GM12873 (cell line): ENCODE data around the gene TSPAN9.

Experiments
- TF ChIP-seq, protein P1 (sequence below): IDR thresholded peaks from 2 replicates; pipeline ENCODE4 v1.5.1; 2012; ENCODE audit warnings: low read depth, mild to moderate bottlenecking, moderate library complexity, low read length, control low read depth; ENCODE audit not compliant: insufficient read depth; ENCODE audit errors: missing control alignments

Gene TSPAN9

GRCh38 chr12:3250576-3250975, 173.4 kb downstream of the TSPAN9 start:
- TF ChIP-seq, protein P1, sequence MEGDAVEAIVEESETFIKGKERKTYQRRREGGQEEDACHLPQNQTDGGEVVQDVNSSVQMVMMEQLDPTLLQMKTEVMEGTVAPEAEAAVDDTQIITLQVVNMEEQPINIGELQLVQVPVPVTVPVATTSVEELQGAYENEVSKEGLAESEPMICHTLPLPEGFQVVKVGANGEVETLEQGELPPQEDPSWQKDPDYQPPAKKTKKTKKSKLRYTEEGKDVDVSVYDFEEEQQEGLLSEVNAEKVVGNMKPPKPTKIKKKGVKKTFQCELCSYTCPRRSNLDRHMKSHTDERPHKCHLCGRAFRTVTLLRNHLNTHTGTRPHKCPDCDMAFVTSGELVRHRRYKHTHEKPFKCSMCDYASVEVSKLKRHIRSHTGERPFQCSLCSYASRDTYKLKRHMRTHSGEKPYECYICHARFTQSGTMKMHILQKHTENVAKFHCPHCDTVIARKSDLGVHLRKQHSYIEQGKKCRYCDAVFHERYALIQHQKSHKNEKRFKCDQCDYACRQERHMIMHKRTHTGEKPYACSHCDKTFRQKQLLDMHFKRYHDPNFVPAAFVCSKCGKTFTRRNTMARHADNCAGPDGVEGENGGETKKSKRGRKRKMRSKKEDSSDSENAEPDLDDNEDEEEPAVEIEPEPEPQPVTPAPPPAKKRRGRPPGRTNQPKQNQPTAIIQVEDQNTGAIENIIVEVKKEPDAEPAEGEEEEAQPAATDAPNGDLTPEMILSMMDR, result no peak

DNA sequence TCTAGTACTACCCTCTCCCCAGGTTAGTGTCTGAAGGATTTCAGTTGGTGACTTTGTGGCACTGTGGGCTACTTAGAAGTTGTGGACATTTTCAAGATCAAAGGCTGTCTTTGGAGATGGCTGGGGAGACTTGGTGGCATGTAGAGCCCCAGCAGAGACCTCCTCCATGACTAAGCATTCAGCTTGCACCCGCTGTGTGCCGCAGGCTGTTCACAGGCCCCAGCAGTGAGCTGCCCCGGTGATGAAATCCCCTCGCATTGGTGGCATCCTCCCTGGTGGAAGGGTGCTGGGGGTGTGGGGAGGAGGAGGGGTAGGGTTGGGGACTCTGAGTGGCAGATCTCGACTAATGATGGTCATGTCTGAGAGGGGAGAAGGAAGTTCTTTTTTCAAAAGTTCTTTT, 173.9 kb downstream of the TSPAN9 start:
- TF ChIP-seq, protein P1, result no peak

GRCh38 chr12:3251691-3252090, 174.5 kb downstream of the TSPAN9 start:
- TF ChIP-seq, protein P1, result no peak

GRCh38 chr12:3252450-3252891, 175.3 kb downstream of the TSPAN9 start:
- TF ChIP-seq, protein P1, result no peak

DNA sequence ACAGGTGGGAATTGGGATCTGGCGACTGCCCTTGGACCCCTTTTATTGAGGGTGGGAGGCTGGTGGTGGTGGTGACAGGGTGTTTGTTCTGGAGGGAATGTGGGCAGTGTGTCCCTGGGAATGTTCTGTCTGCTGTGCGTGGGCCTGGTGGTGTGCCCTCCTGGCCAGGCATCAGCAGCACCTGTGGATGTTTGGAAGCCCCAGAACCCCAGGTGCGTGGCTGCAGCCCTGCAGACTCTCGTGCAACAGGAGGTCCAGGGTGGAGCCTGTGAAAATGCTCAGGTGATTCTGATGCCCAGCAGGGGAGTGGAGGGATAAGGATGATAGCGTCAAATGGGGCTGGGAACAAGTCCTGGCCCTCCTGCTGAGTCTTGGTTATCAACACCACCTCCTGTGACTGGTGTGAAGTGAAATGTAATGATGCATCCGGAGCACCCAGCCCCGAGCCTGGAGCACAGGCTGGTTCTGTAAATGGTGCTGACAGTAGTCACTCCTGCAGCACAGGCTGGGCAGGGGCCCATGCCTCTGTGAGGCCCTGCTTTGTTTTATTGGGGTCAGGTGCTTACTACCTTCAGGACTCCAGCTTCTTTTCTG, 176.6 kb downstream of the TSPAN9 start:
- TF ChIP-seq, protein P1, result no peak

DNA sequence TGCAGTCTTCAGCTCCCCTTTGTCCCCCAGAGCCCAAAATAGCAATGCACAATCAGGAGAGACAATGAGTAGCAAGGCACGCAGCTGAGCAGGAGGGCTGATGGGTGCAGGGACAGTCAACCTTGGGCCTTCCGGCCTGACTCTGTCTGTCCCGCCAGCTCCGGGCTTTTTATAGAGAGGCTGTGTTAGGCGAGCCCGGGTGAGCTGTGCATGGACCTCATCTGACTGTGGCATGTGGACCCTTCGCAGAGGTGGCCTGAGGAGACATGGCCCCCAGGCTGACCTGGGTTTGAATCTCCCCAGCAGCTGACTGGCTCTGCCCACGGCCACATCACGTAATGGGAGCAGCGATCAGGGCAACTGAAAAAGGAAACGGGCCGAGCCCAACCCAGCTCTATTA, 177.9 kb downstream of the TSPAN9 start:
- TF ChIP-seq, protein P1, result no peak

DNA sequence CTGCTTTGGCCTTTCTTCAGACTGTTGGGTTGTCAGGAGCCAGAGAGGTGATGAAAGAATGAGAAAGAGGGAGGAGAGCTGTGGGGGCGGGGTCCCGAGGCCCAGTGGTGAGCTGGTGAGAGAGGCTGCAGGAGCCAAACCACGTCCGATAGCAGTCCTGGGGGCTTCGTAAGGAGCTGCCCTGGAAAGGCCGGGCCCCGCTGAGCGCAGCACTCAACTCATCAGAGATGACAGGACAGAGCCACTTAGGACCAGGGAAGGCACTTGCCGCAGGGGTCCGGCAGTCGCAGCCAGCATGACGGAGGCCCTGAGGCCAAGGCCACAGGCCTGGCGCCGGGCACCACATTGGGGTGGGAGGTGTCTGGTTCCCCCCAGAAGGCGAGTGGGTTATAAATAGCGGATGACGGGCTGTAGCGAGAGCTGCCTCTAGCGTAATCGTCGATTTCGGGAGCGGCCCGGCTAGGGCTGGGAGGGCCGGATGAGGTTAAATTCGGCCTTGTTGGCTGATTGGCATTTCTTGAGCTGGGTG, 179.0 kb downstream of the TSPAN9 start:
- TF ChIP-seq, protein P1, result no peak

GRCh38 chr12:3257411-3257810, 180.2 kb downstream of the TSPAN9 start:
- TF ChIP-seq, protein P1, result no peak
